H9 (cell line): ENCODE data around the gene HOXC12. TPM values are rescaled to one million over a fixed set of nuclear protein-coding genes. Genes with fewer than 3 reads are reported as not detected.

ENCODE experiments used
- DNase-seq: peaks from one replicate; pipeline ENCODE4 v3.0.0-alpha.2; 2017
- H2AFZ ChIP-seq: one replicate; pipeline ENCODE4 v1.6.1; 2013; ENCODE audit warnings: mild to moderate bottlenecking, low read length, control low read depth, moderate library complexity
- H2AK5ac ChIP-seq: 2 replicates; pipeline ENCODE4 v1.6.1; 2013; ENCODE audit warnings: low read length, control low read depth, mixed read lengths; ENCODE audit not compliant: insufficient read length
- H2BK120ac ChIP-seq: one replicate; pipeline ENCODE4 v1.6.1; 2013; ENCODE audit warnings: low read depth, mild to moderate bottlenecking, low read length, control low read depth, inconsistent platforms; ENCODE audit not compliant: poor library complexity, severe bottlenecking
- H2BK12ac ChIP-seq: 2 replicates; pipeline ENCODE4 v1.6.1; 2013; ENCODE audit warnings: low read length, control low read depth, mixed read lengths, low read depth; ENCODE audit not compliant: insufficient read length
- H2BK15ac ChIP-seq: 2 replicates; pipeline ENCODE4 v1.6.1; 2013; ENCODE audit warnings: low read depth, low read length, control low read depth
- H2BK20ac ChIP-seq: one replicate; pipeline ENCODE4 v1.6.1; 2013; ENCODE audit warnings: low read depth, mild to moderate bottlenecking, low read length, control low read depth, inconsistent platforms; ENCODE audit not compliant: poor library complexity, severe bottlenecking
- H2BK5ac ChIP-seq: 2 replicates; pipeline ENCODE4 v1.6.1; 2013; ENCODE audit warnings: low read length, control low read depth, mixed read lengths; ENCODE audit not compliant: insufficient read length
- H3K14ac ChIP-seq: 2 replicates; pipeline ENCODE4 v1.6.1; 2013; ENCODE audit warnings: low read length, control low read depth; ENCODE audit not compliant: insufficient read depth
- H3K18ac ChIP-seq: 2 replicates; pipeline ENCODE4 v1.6.1; 2013; ENCODE audit warnings: low read depth, mild to moderate bottlenecking, mixed read lengths, low read length, control low read depth; ENCODE audit not compliant: insufficient read length
- H3K23ac ChIP-seq: 2 replicates; pipeline ENCODE4 v1.6.1; 2013; ENCODE audit warnings: low read length, control low read depth, mixed read lengths, low read depth; ENCODE audit not compliant: insufficient read length
- H3K23me2 ChIP-seq: 2 replicates; pipeline ENCODE4 v1.6.1; 2013; ENCODE audit warnings: low read depth, mild to moderate bottlenecking, mixed read lengths, low read length, control low read depth; ENCODE audit not compliant: insufficient read length, poor library complexity, severe bottlenecking
- H3K27ac ChIP-seq: 2 replicates; pipeline ENCODE4 v1.5.1; 2013; ENCODE audit warnings: low read length, control low read depth, mixed read lengths, low read depth; ENCODE audit not compliant: insufficient read length
- H3K27me3 ChIP-seq: 2 replicates; pipeline ENCODE4 v1.6.1; 2013; ENCODE audit warnings: low read length, control low read depth, inconsistent platforms; ENCODE audit not compliant: insufficient read depth
- H3K4ac ChIP-seq: 2 replicates; pipeline ENCODE4 v1.6.1; 2013; ENCODE audit warnings: low read depth, mild to moderate bottlenecking, control low read depth, inconsistent platforms, low read length, moderate library complexity
- H3K4me1 ChIP-seq: 2 replicates; pipeline ENCODE4 v1.6.1; 2013; ENCODE audit warnings: low read length, control low read depth, inconsistent platforms; ENCODE audit not compliant: insufficient read depth
- H3K4me2 ChIP-seq: 2 replicates; pipeline ENCODE4 v1.6.1; 2013; ENCODE audit warnings: low read length, control low read depth, mixed read lengths; ENCODE audit not compliant: insufficient read length, insufficient read depth
- H3K56ac ChIP-seq: 2 replicates; pipeline ENCODE4 v1.6.1; 2013; ENCODE audit warnings: low read depth, mild to moderate bottlenecking, mixed read lengths, low read length, control low read depth; ENCODE audit not compliant: insufficient read length
- H3K79me1 ChIP-seq: 2 replicates; pipeline ENCODE4 v1.6.1; 2013; ENCODE audit warnings: low read depth, mild to moderate bottlenecking, moderate library complexity, low read length, control low read depth, inconsistent platforms; ENCODE audit not compliant: insufficient read depth, poor library complexity, severe bottlenecking
- H3K79me2 ChIP-seq: 2 replicates; pipeline ENCODE4 v1.6.1; 2013; ENCODE audit warnings: low read length, control low read depth, inconsistent platforms; ENCODE audit not compliant: insufficient read depth
- H3K9ac ChIP-seq: 2 replicates; pipeline ENCODE4 v1.6.1; 2013; ENCODE audit warnings: low read length, control low read depth, mixed read lengths; ENCODE audit not compliant: insufficient read length; ENCODE audit errors: extremely low read depth
- H3K9me3 ChIP-seq: one replicate; pipeline ENCODE4 v1.6.1; 2013; ENCODE audit warnings: low read depth, low read length, inconsistent platforms; ENCODE audit not compliant: control insufficient read depth
- H3T11ph ChIP-seq: one replicate; pipeline ENCODE4 v1.6.1; 2013; ENCODE audit warnings: mild to moderate bottlenecking, low read length, control low read depth, inconsistent platforms
- H4K20me1 ChIP-seq: one replicate; pipeline ENCODE4 v1.6.1; 2013; ENCODE audit not compliant: control insufficient read depth, insufficient read length, insufficient read depth
- H4K5ac ChIP-seq: 2 replicates; pipeline ENCODE4 v1.6.1; 2013; ENCODE audit warnings: low read depth, mild to moderate bottlenecking, mixed read lengths, low read length, control low read depth; ENCODE audit not compliant: insufficient read length
- H4K8ac ChIP-seq: replicated peaks from 2 replicates; pipeline ENCODE4 v1.6.1; 2013; ENCODE audit warnings: low read length, control low read depth, mixed read lengths, low read depth; ENCODE audit not compliant: insufficient read length
- H4K91ac ChIP-seq: 2 replicates; pipeline ENCODE4 v1.6.1; 2013; ENCODE audit warnings: low read depth, mild to moderate bottlenecking, moderate library complexity, mixed read lengths, low read length, control low read depth; ENCODE audit not compliant: insufficient read length
- H3K27ac Mint-ChIP-seq, 3 experiments: 2 replicates in 2 of 3; 3 replicates in 1 of 3; pipeline ENCODE4 v1.8.0; 2020 to 2021; ENCODE audit warnings: mixed read lengths in 3 of 3, mild to moderate bottlenecking in 1 of 3, moderate library complexity in 1 of 3
- H3K27me3 Mint-ChIP-seq: 2 replicates; pipeline ENCODE4 v1.8.0; 2021; ENCODE audit warnings: low read depth, mild to moderate bottlenecking, moderate library complexity, mixed read lengths
- H3K36me3 Mint-ChIP-seq, 3 experiments: 2 replicates in 2 of 3; 3 replicates in 1 of 3; pipeline ENCODE4 v1.8.0; 2020 to 2021; ENCODE audit warnings: low read depth in 3 of 3, mixed read lengths in 3 of 3; ENCODE audit not compliant: insufficient read depth in 1 of 3
- H3K4me1 Mint-ChIP-seq, 2 experiments: 2 replicates each; pipeline ENCODE4 v1.8.0; 2020; ENCODE audit warnings: mixed read lengths in 2 of 2
- H3K4me3 Mint-ChIP-seq, 2 experiments: 2 replicates in 1 of 2; 3 replicates in 1 of 2; pipeline ENCODE4 v1.8.0; 2020 to 2021; ENCODE audit warnings: mild to moderate bottlenecking in 2 of 2, mixed read lengths in 2 of 2, moderate library complexity in 1 of 2
- H3K9me3 Mint-ChIP-seq, 2 experiments: 2 replicates in 1 of 2; 3 replicates in 1 of 2; pipeline ENCODE4 v1.8.0; 2020; ENCODE audit warnings: mild to moderate bottlenecking in 2 of 2, mixed read lengths in 2 of 2, moderate library complexity in 1 of 2
- CTCF ChIP-seq: fragments of 200-600 bp; sonication (generic); conservative IDR thresholded peaks from 3 replicates; pipeline ENCODE4 v1.8.0; 2021; ENCODE audit warnings: antibody characterized with exemption, mild to moderate bottlenecking
- WGBS: extraction: QIAGEN DNeasy Blood & Tissue Kit; methylation state at CpG from one replicate; pipeline ENCODE4 v1.1.7; 2013; ENCODE audit warnings: missing lambda C conversion rate, low lambda C conversion rate, mixed read lengths; ENCODE audit not compliant: insufficient read length; ENCODE audit errors: extremely low coverage; 5-methylcytosine and 5-hydroxymethylcytosine counted together
- total RNA-seq: library from RNA; stranded (reverse); gene quantifications from 2 replicates; pipeline ENCODE4 v1.2.1, GENCODE V29; 2021

The HOXC12 gene
- total RNA-seq, 1 experiment from 2014 or later = not detected

DNA sequence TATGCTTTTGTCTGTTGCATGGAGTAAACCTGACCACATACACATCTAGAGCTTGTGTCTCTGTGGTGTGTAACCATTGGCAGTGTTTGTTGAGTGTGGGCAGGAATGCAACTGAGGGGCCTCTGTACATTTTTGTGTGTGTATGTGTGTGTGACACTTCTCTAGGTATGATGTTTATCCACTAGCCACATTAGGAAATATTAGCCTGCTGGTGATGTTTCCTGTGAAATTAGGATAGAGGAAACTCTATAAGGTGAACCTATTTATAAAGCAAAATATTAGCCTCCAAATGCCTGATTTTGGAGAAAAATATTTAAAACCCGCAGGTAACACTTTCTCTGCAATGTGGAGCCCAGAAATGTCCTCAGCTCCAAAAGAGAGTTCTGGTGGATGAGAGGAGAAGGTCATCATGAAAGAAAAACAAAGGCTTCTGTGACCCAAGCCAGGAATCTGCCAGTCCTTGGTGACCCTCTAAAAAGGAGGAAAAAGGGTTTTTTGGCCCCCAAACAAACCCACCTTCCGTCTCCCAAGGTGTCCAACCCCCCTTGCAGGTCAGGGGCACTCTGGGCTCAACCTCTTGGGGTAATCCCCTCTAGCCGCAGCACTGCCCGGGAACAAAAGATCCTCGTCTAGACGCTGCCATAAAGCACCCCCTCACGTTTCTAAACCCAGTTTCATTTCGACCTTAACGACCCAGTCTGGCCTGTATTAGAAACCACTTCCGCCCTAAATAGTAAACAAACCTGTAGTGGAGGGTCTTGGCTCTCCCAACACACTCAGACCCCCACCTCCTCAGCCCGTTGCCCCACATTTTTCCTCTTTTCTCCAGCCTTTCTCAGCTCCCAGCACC lies 23.1 kb downstream of the HOXC12 start:
- H2BK20ac ChIP-seq = no peak overlapping the region
- H3K14ac ChIP-seq = no peak overlapping the region
- H3K4me1 ChIP-seq = no peaks in the 10 kb centered on the region
- H2BK120ac ChIP-seq = no peak overlapping the region
- H3K9ac ChIP-seq = no peak overlapping the region
- H3K56ac ChIP-seq = no peak overlapping the region
- H3K27me3 ChIP-seq = peaks cover 97% of the 10 kb centered on the region
- no peak overlapping the region for H2AFZ ChIP-seq
- no peak overlapping the region for H3K4me3 Mint-ChIP-seq
- no peak overlapping the region for H4K91ac ChIP-seq
- no peak overlapping the region for H3K27ac Mint-ChIP-seq
- peaks cover 0 to 8% (median 2%) of the 10 kb centered on the region in 3 experiments; a peak in 3 of 7 replicates for H3K36me3 Mint-ChIP-seq
- no peak overlapping the region for H4K8ac ChIP-seq
- peaks cover 14 to 24% of the 10 kb centered on the region in 2 experiments for H3K4me1 Mint-ChIP-seq
- H3T11ph ChIP-seq = no peak overlapping the region
- no peaks in the 10 kb centered on the region for H3K79me1 ChIP-seq
- no CpG with 5 or more reads among the region's 11 CpGs for WGBS
- peaks cover 12 to 15% of the 10 kb centered on the region in 2 experiments; a peak in 4 of 5 replicates for H3K9me3 Mint-ChIP-seq
- H4K5ac ChIP-seq = no peak overlapping the region
- H3K23me2 ChIP-seq = no peaks in the 10 kb centered on the region
- H3K18ac ChIP-seq = no peak overlapping the region
- no peak overlapping the region for H3K4ac ChIP-seq
- no peak for DNase-seq
- H2AK5ac ChIP-seq = no peak overlapping the region
- peaks cover 100% of the 10 kb centered on the region for H3K27me3 Mint-ChIP-seq
- H3K27ac ChIP-seq = no peak overlapping the region
- no peaks in the 10 kb centered on the region for H3K9me3 ChIP-seq
- no peak overlapping the region for H2BK12ac ChIP-seq
- no peak overlapping the region for H2BK15ac ChIP-seq
- H3K79me2 ChIP-seq = no peaks in the 10 kb centered on the region
- TF ChIP-seq CTCF = no peak
- H3K23ac ChIP-seq = no peak overlapping the region
- no peak overlapping the region for H3K4me2 ChIP-seq
- H2BK5ac ChIP-seq = no peak overlapping the region
- H4K20me1 ChIP-seq = no peaks in the 10 kb centered on the region
